Sigmoid colon (tissue), 7 donors: Measurements from ENCODE around the gene OPN4. TPM values are rescaled to one million over a fixed set of nuclear protein-coding genes. Genes with fewer than 3 reads are reported as not detected.

Experiments used
- DNase-seq: peaks from one replicate; pipeline ENCODE4 v3.0.0-alpha.2; 2019
- H3K27ac ChIP-seq, 4 donors: fragments of 200-600 bp; sonication (generic); one replicate each; pipeline ENCODE4 v1.5.1; 2016 to 2019; ENCODE audit warnings: mild to moderate bottlenecking in 1 of 4
- H3K27me3 ChIP-seq, 3 donors: fragments of 200-600 bp; sonication (generic); one replicate each; pipeline ENCODE4 v1.5.1; 2019; ENCODE audit warnings: mild to moderate bottlenecking in 1 of 3
- H3K36me3 ChIP-seq, 4 donors: fragments of 200-600 bp; sonication (generic); one replicate each; pipeline ENCODE4 v1.5.1; 2016 to 2019
- H3K4me1 ChIP-seq, 4 donors: fragments of 200-600 bp; sonication (generic); one replicate each; pipeline ENCODE4 v1.5.1; 2017 to 2019
- H3K4me3 ChIP-seq, 4 donors: fragments of 200-600 bp; sonication (generic); one replicate each; pipeline ENCODE4 v1.5.1; 2017 to 2019; ENCODE audit warnings: mild to moderate bottlenecking in 2 of 4, moderate library complexity in 1 of 4
- H3K9me3 ChIP-seq, 4 donors: fragments of 200-600 bp in 3 of 4; sonication (generic) in 3 of 4; one replicate each; pipeline versions ENCODE4 v1.5.1 to v1.6.1; 2013 to 2019
- EP300 ChIP-seq, 4 donors: sonication (generic); formaldehyde crosslinking; IDR thresholded peaks; one replicate each; pipeline ENCODE4 v1.6.1; 2017; ENCODE audit warnings: antibody characterized with exemption in 4 of 4
- POLR2A ChIP-seq, 2 donors: fragments of 450-650 bp; IDR thresholded peaks; one replicate each; pipeline ENCODE4 v1.6.1; 2016; ENCODE audit warnings: antibody characterized with exemption in 2 of 2, mild to moderate bottlenecking in 2 of 2, moderate library complexity in 2 of 2
- POLR2AphosphoS5 ChIP-seq, 4 donors: sonication (generic); formaldehyde crosslinking; IDR thresholded peaks; one replicate each; pipeline ENCODE4 v1.6.1; 2017; ENCODE audit warnings: antibody characterized with exemption in 4 of 4
- WGBS, 2 donors: extraction: QIAGEN DNeasy Blood & Tissue Kit; methylation state at CpG; one replicate each; pipeline ENCODE4 v1.1.7; 2013; 5-methylcytosine and 5-hydroxymethylcytosine counted together
- intact Hi-C: fragments of 100-400 bp; cut with DNase I; formaldehyde crosslinking; loops from one replicate; pipeline ENCODE4 v1.15.1; 2023
- polyA plus RNA-seq, 3 donors: library from polyadenylated mRNA; stranded (reverse); fragments of 200-250 nt; gene quantifications; one replicate each; pipeline ENCODE4 v1.2.3, GENCODE V29; 2013
- total RNA-seq, 4 donors: library from RNA; depleted of rRNA; stranded (reverse); fragments of >200 nt; gene quantifications; one replicate each; pipeline ENCODE4 v1.1.0, GENCODE V29; 2016
- TF ChIP-seq, protein P1 (sequence below), 4 experiments: fragments of 450-650 bp in 3 of 4; fragments of 200-600 bp in 1 of 4; IDR thresholded peaks; one replicate each; pipeline ENCODE4 v1.5.1; 2016 to 2019; ENCODE audit warnings: antibody characterized with exemption in 4 of 4, mild to moderate bottlenecking in 3 of 4, moderate library complexity in 2 of 4
- donor health status: healthy with polysubstance abuse.
- donor health status: Bipolar disorder and iron deficiency.
- donor health status: healthy.

OPN4 gene
- total and polyA plus RNA-seq, 7 donors = 0.04 TPM; not detected in 6

GRCh38 chr10:86699125-86699524 is 44.8 kb downstream of the OPN4 start:
- DNase-seq = no peak
- whole genome bisulfite sequencing, 2 donors = 91 to 93% methylated on average over 7 of the region's 7 CpGs
- TF ChIP-seq EP300 (IDR thresholded peaks at IDR 0.05) = no peak
- TF ChIP-seq, protein P1, sequence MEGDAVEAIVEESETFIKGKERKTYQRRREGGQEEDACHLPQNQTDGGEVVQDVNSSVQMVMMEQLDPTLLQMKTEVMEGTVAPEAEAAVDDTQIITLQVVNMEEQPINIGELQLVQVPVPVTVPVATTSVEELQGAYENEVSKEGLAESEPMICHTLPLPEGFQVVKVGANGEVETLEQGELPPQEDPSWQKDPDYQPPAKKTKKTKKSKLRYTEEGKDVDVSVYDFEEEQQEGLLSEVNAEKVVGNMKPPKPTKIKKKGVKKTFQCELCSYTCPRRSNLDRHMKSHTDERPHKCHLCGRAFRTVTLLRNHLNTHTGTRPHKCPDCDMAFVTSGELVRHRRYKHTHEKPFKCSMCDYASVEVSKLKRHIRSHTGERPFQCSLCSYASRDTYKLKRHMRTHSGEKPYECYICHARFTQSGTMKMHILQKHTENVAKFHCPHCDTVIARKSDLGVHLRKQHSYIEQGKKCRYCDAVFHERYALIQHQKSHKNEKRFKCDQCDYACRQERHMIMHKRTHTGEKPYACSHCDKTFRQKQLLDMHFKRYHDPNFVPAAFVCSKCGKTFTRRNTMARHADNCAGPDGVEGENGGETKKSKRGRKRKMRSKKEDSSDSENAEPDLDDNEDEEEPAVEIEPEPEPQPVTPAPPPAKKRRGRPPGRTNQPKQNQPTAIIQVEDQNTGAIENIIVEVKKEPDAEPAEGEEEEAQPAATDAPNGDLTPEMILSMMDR (IDR thresholded peaks at IDR 0.05) = no peak
- TF ChIP-seq POLR2A (IDR thresholded peaks at IDR 0.05) = no peak
- H3K9me3 ChIP-seq = no peaks in the 10 kb centered on the region
- H3K36me3 ChIP-seq = peaks cover 0 to 77% (median 13%) of the 10 kb centered on the region in 4 donors
- H3K27ac ChIP-seq = peak overlapping the region in 3 of 4 donors; percentile 6 to 11 (median 8)
- H3K27me3 ChIP-seq = no peaks in the 10 kb centered on the region
- intact Hi-C loops = no loop called here
- peaks cover 0 to 1% (median under 1%) of the 10 kb centered on the region in 4 donors for H3K4me1 ChIP-seq
- H3K4me3 ChIP-seq = no peak overlapping the region

- intact Hi-C loops = no loop called here
- H3K4me3 ChIP-seq = no peak overlapping the region
- peaks cover 0 to 74% (median 13%) of the 10 kb centered on the region in 4 donors for H3K36me3 ChIP-seq
- no peaks in the 10 kb centered on the region for H3K4me1 ChIP-seq
- no peaks in the 10 kb centered on the region for H3K27me3 ChIP-seq
- H3K27ac ChIP-seq = peak overlapping the region in 3 of 4 donors; percentile 6 to 11 (median 8)
- no peaks in the 10 kb centered on the region for H3K9me3 ChIP-seq
- WGBS, 2 donors = 93 to 94% methylated on average over 8 of the region's 8 CpGs
- DNase-seq = no peak
- TF ChIP-seq, protein P1 (IDR thresholded peaks at IDR 0.05) = no peak
- TF ChIP-seq EP300 (IDR thresholded peaks at IDR 0.05) (no peak), POLR2AphosphoS5 (IDR thresholded peaks at IDR 0.05) (no peak), POLR2A (IDR thresholded peaks at IDR 0.05) (no peak)
These were observed 45.2 kb downstream of the OPN4 start for GRCh38 chr10:86699541-86699940.

DNA sequence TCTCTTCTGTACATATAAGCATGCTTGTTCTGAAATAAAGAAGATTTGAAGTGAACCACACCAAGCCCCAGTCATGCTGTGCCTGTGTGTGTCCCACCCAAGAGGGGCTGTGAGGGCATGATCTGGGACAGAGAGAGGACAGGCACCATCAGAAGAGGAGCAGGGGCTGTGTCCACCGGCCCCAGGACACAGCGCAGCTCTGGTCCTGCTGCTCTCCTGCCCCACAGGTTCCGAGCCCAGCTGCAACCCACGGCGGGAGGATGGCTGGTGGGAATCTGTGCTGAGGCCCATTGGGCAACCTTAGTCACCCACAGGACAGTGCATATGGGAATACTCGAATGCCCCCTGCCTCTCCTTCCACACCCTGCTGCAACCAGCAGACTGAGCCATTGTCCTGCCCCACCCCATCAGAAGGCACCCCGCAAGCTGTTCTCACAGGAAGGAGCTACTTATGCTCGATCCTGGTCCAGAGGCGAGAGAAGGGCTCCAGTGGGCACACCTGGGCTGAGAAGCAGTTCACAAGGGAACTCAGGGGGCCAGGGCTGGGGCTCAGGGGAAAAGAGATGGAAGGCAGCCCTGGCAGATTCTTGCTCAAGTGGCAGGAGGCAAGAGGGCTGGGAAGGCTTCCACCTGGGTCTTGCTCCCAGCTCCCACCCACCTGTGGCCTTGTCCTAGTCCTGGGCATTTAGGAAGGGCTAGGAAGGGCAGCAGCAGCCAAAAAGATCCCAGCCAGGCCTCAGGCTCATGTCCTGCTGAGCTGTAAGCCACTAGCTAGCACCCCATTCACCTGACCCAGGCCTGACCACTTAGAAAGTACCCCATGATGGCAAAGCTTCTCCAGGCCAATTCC is 45.9 kb downstream of the OPN4 start:
- no peaks in the 10 kb centered on the region for H3K9me3 ChIP-seq
- DNase-seq = no peak
- 86 to 89% methylated on average over 9 of the region's 9 CpGs for WGBS, 2 donors
- no peak overlapping the region for H3K4me3 ChIP-seq
- intact Hi-C loops = no loop called here
- H3K27me3 ChIP-seq = no peaks in the 10 kb centered on the region
- H3K4me1 ChIP-seq = no peaks in the 10 kb centered on the region
- H3K27ac ChIP-seq = peak overlapping the region in 2 of 4 donors; percentile 8 to 29
- H3K36me3 ChIP-seq = peaks cover 0 to 69% (median 11%) of the 10 kb centered on the region in 4 donors
- TF ChIP-seq, protein P1 (IDR thresholded peaks at IDR 0.05) = no peak
- TF ChIP-seq EP300 (IDR thresholded peaks at IDR 0.05) (no peak), POLR2AphosphoS5 (IDR thresholded peaks at IDR 0.05) (no peak), POLR2A (IDR thresholded peaks at IDR 0.05) (no peak)

- Histone ChIP-seq H3K9me3 (no peaks in the 10 kb centered on the region), H3K27me3 (no peaks in the 10 kb centered on the region), H3K4me1 (no peaks in the 10 kb centered on the region), H3K36me3 (peaks cover 0 to 63% (median 7%) of the 10 kb centered on the region in 4 donors), H3K27ac (peak overlapping the region in 2 of 4 donors; percentile 12 to 29), H3K4me3 (no peak overlapping the region)
- intact Hi-C loops = no loop called here
- WGBS, 2 donors = 97% methylated on average over 12 of the region's 12 CpGs
- TF ChIP-seq POLR2AphosphoS5 (IDR thresholded peaks at IDR 0.05) (no peak), EP300 (IDR thresholded peaks at IDR 0.05) (no peak), POLR2A (IDR thresholded peaks at IDR 0.05) (no peak)
- TF ChIP-seq, protein P1 (IDR thresholded peaks at IDR 0.05) = no peak
- DNase-seq = no peak
These were observed 46.7 kb downstream of the OPN4 start for GRCh38 chr10:86700851-86701617.
